Measurements from ENCODE around the gene BSND. TPM values are rescaled to one million over a fixed set of nuclear protein-coding genes. Genes with fewer than 3 reads are reported as not detected.

Gene BSND
- total RNA-seq, 4 donors from 2014 or later, result not detected

GRCh38 chr1:55059302-55060132 is 60.8 kb downstream of the BSND start:
- H3K4me3 ChIP-seq, result no peak overlapping the region
- WGBS, 2 donors (ENCODE audit: low coverage in 1 of 2), result 87 to 100% methylated on average over 2 to 3 of the region's 14 CpGs
- H3K27ac ChIP-seq, result no peak overlapping the region
- no peaks in the 10 kb centered on the region for H3K27me3 ChIP-seq
- H3K4me1 ChIP-seq, result peaks cover 0 to 38% (median 12%) of the 10 kb centered on the region in 3 donors
- no peaks in the 10 kb centered on the region for H3K9me3 ChIP-seq
- H3K36me3 ChIP-seq, result no peaks in the 10 kb centered on the region
- no peak for ATAC-seq
- no peak for TF ChIP-seq EP300 (IDR thresholded peaks at IDR 0.05)
- TF ChIP-seq POLR2A (IDR thresholded peaks at IDR 0.05), result no peak
- no peak for TF ChIP-seq CTCF (IDR thresholded peaks at IDR 0.05)
- no peak for TF ChIP-seq POLR2AphosphoS5 (IDR thresholded peaks at IDR 0.05)

GRCh38 chr1:55060133-55060999 is 61.6 kb downstream of the BSND start:
- ATAC-seq, result no peak
- TF ChIP-seq POLR2A (IDR thresholded peaks at IDR 0.05) (no peak), CTCF (IDR thresholded peaks at IDR 0.05) (no peak), POLR2AphosphoS5 (IDR thresholded peaks at IDR 0.05) (no peak), EP300 (IDR thresholded peaks at IDR 0.05) (no peak)
- peaks cover 0 to 47% (median 17%) of the 10 kb centered on the region in 3 donors for H3K4me1 ChIP-seq
- H3K4me3 ChIP-seq, result no peak overlapping the region
- 81 to 93% methylated on average over 5 of the region's 14 CpGs for WGBS, 2 donors (ENCODE audit: low coverage in 1 of 2)
- no peaks in the 10 kb centered on the region for H3K9me3 ChIP-seq
- H3K27ac ChIP-seq, result no peak overlapping the region
- no peaks in the 10 kb centered on the region for H3K27me3 ChIP-seq
- no peaks in the 10 kb centered on the region for H3K36me3 ChIP-seq

GRCh38 chr1:55061000-55061705 is 62.4 kb downstream of the BSND start:
- Histone ChIP-seq H3K4me1 (peaks cover 0 to 55% (median 22%) of the 10 kb centered on the region in 3 donors), H3K9me3 (no peaks in the 10 kb centered on the region), H3K27ac (peak overlapping the region in 1 of 4 donors; percentile 72), H3K36me3 (peaks cover 0 to 4% of the 10 kb centered on the region in 2 donors), H3K27me3 (no peaks in the 10 kb centered on the region), H3K4me3 (no peak overlapping the region)
- TF ChIP-seq POLR2AphosphoS5 (IDR thresholded peaks at IDR 0.05) (no peak), EP300 (IDR thresholded peaks at IDR 0.05) (no peak), POLR2A (IDR thresholded peaks at IDR 0.05) (no peak), CTCF (IDR thresholded peaks at IDR 0.05) (no peak)
- 91% methylated on average over 6 of the region's 13 CpGs; no CpG with 5 or more reads in 1 of the 2 donors for WGBS, 2 donors (ENCODE audit: low coverage in 1 of 2)
- ATAC-seq, result no peak

Other genes with a start within 250 kb of the BSND start
- gene PARS2, start 234.4 kb upstream of the BSND start, total RNA-seq, result 1 to 10 TPM; 2.2 to 6.4 (median 5.6) TPM
- 1 to 10 TPM in 2 of 4 donors, under 1 TPM in 1, not detected in 1; 0.93 to 7.3 (median 1.0) TPM for gene TTC22, start 197.6 kb upstream of the BSND start, total RNA-seq
- 10 to 100 TPM in 3 of 4 donors, 1 to 10 TPM in 1; 7.9 to 31.9 (median 15.9) TPM for gene DHCR24, start 111.7 kb upstream of the BSND start, total RNA-seq
- gene TMEM61, start 18.3 kb upstream of the BSND start, total RNA-seq, result 1 to 10 TPM in 3 of 4 donors, not detected in 1; 1.5 to 2.5 (median 1.5) TPM
- gene PCSK9, start 40.6 kb downstream of the BSND start, total RNA-seq, result under 1 TPM in 3 of 4 donors, not detected in 1; 0.13 to 0.64 (median 0.23) TPM
- gene USP24, start 216.4 kb downstream of the BSND start, total RNA-seq, result 10 to 100 TPM; 36.8 to 54.8 (median 45.5) TPM